Keratinocyte (primary cell): ENCODE data around the gene JAK3. TPM values are rescaled to one million over a fixed set of nuclear protein-coding genes. Genes with fewer than 3 reads are reported as not detected.

Source experiments
- DNase-seq: peaks from one replicate; pipeline ENCODE4 v3.0.0-alpha.2; 2011; ENCODE audit warnings: low read depth, missing footprints, low spot score
- FAIRE-seq: peaks from 2 replicates; lab custom pipeline; 2011; peaks lifted over from hg19 to GRCh38; lab: Jason Lieb, UNC
- H2AFZ ChIP-seq: 2 replicates; pipeline ENCODE4 v1.6.0; 2012; ENCODE audit warnings: low read length, control low read depth, inconsistent platforms; ENCODE audit not compliant: control insufficient read depth
- H3K27ac ChIP-seq: 2 replicates; pipeline ENCODE4 v1.5.1; 2011; ENCODE audit warnings: low read length; ENCODE audit not compliant: control insufficient read depth, insufficient read depth
- H3K27me3 ChIP-seq: 3 replicates; pipeline ENCODE4 v1.6.0; 2011; ENCODE audit warnings: low read length; ENCODE audit not compliant: control insufficient read depth, insufficient read depth; ENCODE audit errors: extremely low read depth
- H3K36me3 ChIP-seq, 2 experiments: 2 replicates in 1 of 2; 3 replicates in 1 of 2; pipeline ENCODE4 v1.5.1; 2011; ENCODE audit warnings: low read length in 2 of 2, mild to moderate bottlenecking in 1 of 2; ENCODE audit not compliant: control insufficient read depth in 2 of 2, insufficient read depth in 2 of 2; ENCODE audit errors: extremely low read depth in 1 of 2
- H3K4me1 ChIP-seq: 3 replicates; pipeline ENCODE4 v1.5.1; 2011; ENCODE audit warnings: low read length; ENCODE audit not compliant: control insufficient read depth, insufficient read depth; ENCODE audit errors: extremely low read depth
- H3K4me2 ChIP-seq: 3 replicates; pipeline ENCODE4 v1.6.0; 2011; ENCODE audit warnings: low read depth, low read length; ENCODE audit not compliant: control insufficient read depth, insufficient read depth; ENCODE audit errors: extremely low read depth
- H3K4me3 ChIP-seq, 3 experiments: fragments of 200-600 bp in 1 of 3; sonication (generic) in 1 of 3; 2 replicates in 2 of 3; 3 replicates in 1 of 3; pipeline ENCODE4 v1.5.1; 2011 to 2016; ENCODE audit warnings: low read length in 3 of 3, mild to moderate bottlenecking in 3 of 3, control low read depth in 2 of 3, inconsistent platforms in 1 of 3, low read depth in 1 of 3, mixed read lengths in 1 of 3, mixed run types in 1 of 3, moderate library complexity in 1 of 3; ENCODE audit not compliant: control insufficient read depth in 2 of 3, insufficient read depth in 2 of 3; ENCODE audit errors: extremely low read depth in 1 of 3
- H3K79me2 ChIP-seq: 2 replicates; pipeline ENCODE4 v1.6.0; 2012; ENCODE audit warnings: low read length; ENCODE audit not compliant: control insufficient read depth, insufficient read depth
- H3K9ac ChIP-seq: 3 replicates; pipeline ENCODE4 v1.6.0; 2011; ENCODE audit warnings: low read length; ENCODE audit not compliant: control insufficient read depth, insufficient read depth; ENCODE audit errors: extremely low read depth
- H3K9me1 ChIP-seq: 3 replicates; pipeline ENCODE4 v1.6.0; 2011; ENCODE audit warnings: low read length; ENCODE audit not compliant: control insufficient read depth, insufficient read depth; ENCODE audit errors: extremely low read depth
- H3K9me3 ChIP-seq: 2 replicates; pipeline ENCODE4 v1.5.1; 2012; ENCODE audit warnings: low read depth, low read length; ENCODE audit not compliant: control insufficient read depth
- H4K20me1 ChIP-seq: 3 replicates; pipeline ENCODE4 v1.6.0; 2011; ENCODE audit warnings: low read length; ENCODE audit not compliant: control insufficient read depth, insufficient read depth; ENCODE audit errors: extremely low read depth
- EZH2 ChIP-seq: IDR thresholded peaks from one replicate; pipeline ENCODE4 v1.6.1; 2012; ENCODE audit warnings: inconsistent platforms, mild to moderate bottlenecking, low read length, moderate library complexity
- dilution Hi-C: fragments of 300-500 bp; cut with MboI; formaldehyde crosslinking; loops from one replicate; pipeline ENCODE4 v1.7.0; 2020; ENCODE audit warnings: low sequenced_read_pairs; ENCODE audit not compliant: extremely low pct_ligation_motif_present
- polyA plus RNA-seq, 5 experiments: library from polyadenylated mRNA; depleted of rRNA in 3 of 5; stranded (reverse) in 3 of 5; stranded (forward) in 1 of 5; unstranded in 1 of 5; fragments of >200 nt; gene quantifications; 1 replicate in 1 of 5; 2 replicates in 3 of 5; 3 replicates in 1 of 5; pipeline versions ENCODE4 v1.2.1 to v1.2.3, GENCODE V29; 2011 to 2012; ENCODE audit warnings: missing spikeins in 2 of 5, low read depth in 1 of 5, low replicate concordance in 1 of 5
- TF ChIP-seq, protein P1 (sequence below), 3 experiments: IDR thresholded peaks in 1 of 3; conservative IDR thresholded peaks in 1 of 3; optimal IDR thresholded peaks in 1 of 3; 2 replicates in 2 of 3; 3 replicates in 1 of 3; pipeline versions ENCODE3 to v1.5.1; 2011; ENCODE audit warnings: low read length in 3 of 3, mild to moderate bottlenecking in 3 of 3, moderate library complexity in 2 of 3, control low read depth in 1 of 3, inconsistent platforms in 1 of 3; ENCODE audit not compliant: insufficient read depth in 2 of 3; ENCODE audit errors: extremely low read depth in 1 of 3

Gene JAK3
- polyA plus RNA-seq, 1 donor (not counting 4 experiments of a cell fraction or from before 2014, with no cell fraction given) = 0.37 TPM

DNA sequence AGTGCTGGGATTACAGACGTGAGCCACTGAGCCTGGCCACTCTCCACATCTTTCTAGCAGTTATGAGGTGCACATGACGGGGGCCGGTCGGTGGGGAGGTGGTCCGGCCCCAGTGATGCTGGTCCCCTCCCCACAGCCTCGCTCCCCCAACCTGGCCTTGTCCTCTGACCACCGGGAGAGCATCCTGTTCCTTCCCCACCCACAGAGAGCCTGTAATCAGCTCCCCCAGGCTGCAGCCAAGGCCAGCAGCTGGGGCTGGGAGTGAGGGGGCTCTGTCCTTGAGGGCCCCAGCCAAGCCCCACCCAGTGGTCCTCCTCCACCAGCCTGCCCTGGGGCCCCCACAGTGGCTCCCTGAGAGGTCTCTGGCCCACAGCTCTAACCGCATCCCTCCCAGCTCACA, 23.4 kb downstream of the JAK3 start:
- no peak for DNase-seq
- Histone ChIP-seq H3K36me3 (no peaks in the 10 kb centered on the region), H3K79me2 (no peaks in the 10 kb centered on the region), H3K27ac (no peak overlapping the region), H3K4me1 (no peaks in the 10 kb centered on the region), H3K9me1 (no peaks in the 10 kb centered on the region), H3K9me3 (no peaks in the 10 kb centered on the region), H3K27me3 (no peaks in the 10 kb centered on the region), H3K4me3 (no peak overlapping the region), H3K9ac (no peak overlapping the region), H4K20me1 (no peaks in the 10 kb centered on the region), H2AFZ (no peak overlapping the region), H3K4me2 (no peak overlapping the region)
- no peak for TF ChIP-seq EZH2
- TF ChIP-seq, protein P1, sequence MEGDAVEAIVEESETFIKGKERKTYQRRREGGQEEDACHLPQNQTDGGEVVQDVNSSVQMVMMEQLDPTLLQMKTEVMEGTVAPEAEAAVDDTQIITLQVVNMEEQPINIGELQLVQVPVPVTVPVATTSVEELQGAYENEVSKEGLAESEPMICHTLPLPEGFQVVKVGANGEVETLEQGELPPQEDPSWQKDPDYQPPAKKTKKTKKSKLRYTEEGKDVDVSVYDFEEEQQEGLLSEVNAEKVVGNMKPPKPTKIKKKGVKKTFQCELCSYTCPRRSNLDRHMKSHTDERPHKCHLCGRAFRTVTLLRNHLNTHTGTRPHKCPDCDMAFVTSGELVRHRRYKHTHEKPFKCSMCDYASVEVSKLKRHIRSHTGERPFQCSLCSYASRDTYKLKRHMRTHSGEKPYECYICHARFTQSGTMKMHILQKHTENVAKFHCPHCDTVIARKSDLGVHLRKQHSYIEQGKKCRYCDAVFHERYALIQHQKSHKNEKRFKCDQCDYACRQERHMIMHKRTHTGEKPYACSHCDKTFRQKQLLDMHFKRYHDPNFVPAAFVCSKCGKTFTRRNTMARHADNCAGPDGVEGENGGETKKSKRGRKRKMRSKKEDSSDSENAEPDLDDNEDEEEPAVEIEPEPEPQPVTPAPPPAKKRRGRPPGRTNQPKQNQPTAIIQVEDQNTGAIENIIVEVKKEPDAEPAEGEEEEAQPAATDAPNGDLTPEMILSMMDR (optimal IDR thresholded peaks at IDR 0.05 in 1 of 3, IDR thresholded peaks at IDR 0.05 in 1 of 3, conservative IDR thresholded peaks at IDR 0.05 in 1 of 3; ENCODE audit: extremely low read depth in 1 of 3, insufficient read depth in 2 of 3, low read length in 3 of 3) = no peak
- dilution Hi-C loops = no loop called here
- FAIRE-seq = no peak

DNA sequence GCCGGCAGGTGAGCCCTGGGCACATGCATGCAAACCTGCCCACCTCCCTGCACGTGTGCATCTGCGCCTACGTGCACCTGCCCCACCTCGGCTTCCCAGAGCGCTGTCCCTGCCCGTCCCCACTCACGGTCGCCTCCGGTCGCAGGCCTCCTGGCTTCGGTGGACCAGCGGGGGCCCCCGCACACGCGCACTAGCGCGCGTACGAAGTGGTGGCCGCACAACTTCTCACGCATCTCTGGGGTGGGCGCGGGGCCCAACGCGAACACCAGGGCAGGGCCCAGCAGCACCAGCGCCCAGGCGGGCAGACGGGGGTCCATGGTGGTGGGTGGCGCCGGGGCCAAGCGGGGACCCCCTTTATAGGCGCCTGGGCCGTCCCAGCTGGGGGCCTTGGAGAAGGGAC, 26.6 kb downstream of the JAK3 start, which contains the start of gene INSL3:
Gene INSL3 (minus strand): TSS at position 330 of the 400 bp plus-strand sequence. CDS start 13 bp downstream, at position 317.
- Histone ChIP-seq H3K4me1 (no peaks in the 10 kb centered on the region), H4K20me1 (no peaks in the 10 kb centered on the region), H3K4me3 (no peak within 1 kb of the TSS), H3K4me2 (no peak within 1 kb of the TSS), H3K27ac (no peak within 1 kb of the TSS), H3K9me3 (no peaks in the 10 kb centered on the region), H3K36me3 (no peaks in the 10 kb centered on the region), H3K79me2 (no peaks in the 10 kb centered on the region), H2AFZ (no peak within 1 kb of the TSS), H3K27me3 (no peaks in the 10 kb centered on the region), H3K9ac (no peak within 1 kb of the TSS), H3K9me1 (no peaks in the 10 kb centered on the region)
- dilution Hi-C loops = no loop called here
- DNase-seq = no peak
- no peak for FAIRE-seq
- no peak for TF ChIP-seq EZH2
- TF ChIP-seq, protein P1 (optimal IDR thresholded peaks at IDR 0.05 in 1 of 3, IDR thresholded peaks at IDR 0.05 in 1 of 3, conservative IDR thresholded peaks at IDR 0.05 in 1 of 3; ENCODE audit: extremely low read depth in 1 of 3, insufficient read depth in 2 of 3, low read length in 3 of 3) = no peak
